ENCODE data around the gene RPIA.

DNA sequence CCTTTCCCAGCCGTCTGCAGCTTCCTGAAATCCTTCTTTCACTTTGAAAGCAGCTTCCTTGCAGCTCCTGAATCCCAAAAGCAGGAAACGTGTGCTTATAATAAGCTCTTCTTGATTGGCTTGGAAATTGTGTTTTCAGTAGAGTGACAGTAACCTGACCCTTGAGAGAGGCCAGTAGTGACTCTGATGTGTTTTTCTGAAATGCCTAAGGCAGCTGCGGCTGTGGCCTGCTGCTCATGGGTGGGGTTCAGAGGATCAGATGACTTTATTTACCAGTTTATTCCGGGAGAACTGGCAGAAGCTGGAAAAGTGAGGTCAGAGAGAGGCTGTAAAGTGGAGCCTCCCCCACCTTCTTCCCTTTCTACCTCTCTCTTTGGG, 31.9 kb upstream of the RPIA start:
- TF ChIP-seq CTCF (IDR thresholded peaks at IDR 0.05) (no peak), EZH2phosphoT487 (IDR thresholded peaks at IDR 0.05) (no peak), EZH2 (IDR thresholded peaks at IDR 0.05) (no peak)
